ENCODE measurements around the gene DNAJC17. TPM values are rescaled to one million over a fixed set of nuclear protein-coding genes. Genes with fewer than 3 reads are reported as not detected.
A peak's percentile ranks its signal among the peaks of the same experiment; 100 is the strongest.

The DNAJC17 gene
- polyA plus RNA-seq, 3 donors: 15.7 to 31.6 (median 21.5) TPM

DNA sequence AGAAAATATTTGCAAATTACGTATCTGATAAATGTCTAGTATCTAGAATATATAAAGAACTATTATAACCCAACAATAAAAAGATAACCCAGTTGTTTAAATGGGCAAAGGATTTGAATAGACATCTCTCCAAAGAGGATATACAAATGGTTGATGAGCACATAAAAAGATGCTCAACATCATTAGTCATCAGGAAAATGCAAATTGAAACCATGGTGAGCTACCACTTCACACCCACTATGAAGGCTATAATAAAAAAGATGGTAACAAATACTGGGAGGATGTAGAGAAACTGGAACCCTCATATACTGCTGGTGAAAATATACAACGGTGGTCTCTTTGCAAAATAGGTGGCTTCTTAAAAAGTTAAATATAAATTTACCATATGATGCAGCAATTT lies 84.3 kb downstream of the DNAJC17 start:
- Mint-ChIP-seq H3K36me3 (peaks cover 21 to 46% of the 10 kb centered on the region in 2 donors), H3K4me3 (no peak overlapping the region), H3K4me1 (no peaks in the 10 kb centered on the region), H3K27ac (no peak overlapping the region), H3K9me3 (no peaks in the 10 kb centered on the region), H3K27me3 (ENCODE audit: low read depth in 3 of 3) (no peaks in the 10 kb centered on the region)
- intact Hi-C loops (cut with micrococcal nuclease): no loop called here
- H3K9ac ChIP-seq (ENCODE audit: insufficient read depth, low read length, poor library complexity, severe bottlenecking): no peak overlapping the region
- H3K4me2 ChIP-seq (replicated peaks; ENCODE audit: extremely low read depth, low read length, poor library complexity, severe bottlenecking): no peak overlapping the region
- no peak for DNase-seq
- WGBS (ENCODE audit: insufficient coverage): no CpG with 5 or more reads among the region's 2 CpGs
- no peaks in the 10 kb centered on the region for H3K9me3 ChIP-seq (replicated peaks in 1 of 2; ENCODE audit: control insufficient read depth in 1 of 2, insufficient read depth in 1 of 2, low read length in 2 of 2)
- no peaks in the 10 kb centered on the region for H3K79me2 ChIP-seq (ENCODE audit: insufficient read depth, low read length)
- H3K36me3 ChIP-seq (replicated peaks in 1 of 2; ENCODE audit: control insufficient read depth in 1 of 2, insufficient read depth in 2 of 2, low read length in 2 of 2): peaks cover 0 to 59% of the 10 kb centered on the region in 2 donors
- H3K4me1 ChIP-seq (ENCODE audit: control insufficient read depth in 1 of 2, insufficient read depth in 2 of 2, low read length in 2 of 2): no peaks in the 10 kb centered on the region
- H3K27ac ChIP-seq (ENCODE audit: low read depth in 1 of 2, low read length in 2 of 2): no peak overlapping the region
- H3K27me3 ChIP-seq (ENCODE audit: control insufficient read depth in 2 of 2, insufficient read depth in 2 of 2, low read length in 2 of 2): no peaks in the 10 kb centered on the region
- H4K20me1 ChIP-seq (ENCODE audit: insufficient read depth, low read length): no peaks in the 10 kb centered on the region
- no peak overlapping the region for H2AFZ ChIP-seq (ENCODE audit: insufficient read depth, low read depth, low read length, poor library complexity, severe bottlenecking)
- no peak overlapping the region for H3K4me3 ChIP-seq (replicated peaks in 1 of 3; ENCODE audit: low read depth in 2 of 3, low read length in 3 of 3)
- TF ChIP-seq, protein P1, sequence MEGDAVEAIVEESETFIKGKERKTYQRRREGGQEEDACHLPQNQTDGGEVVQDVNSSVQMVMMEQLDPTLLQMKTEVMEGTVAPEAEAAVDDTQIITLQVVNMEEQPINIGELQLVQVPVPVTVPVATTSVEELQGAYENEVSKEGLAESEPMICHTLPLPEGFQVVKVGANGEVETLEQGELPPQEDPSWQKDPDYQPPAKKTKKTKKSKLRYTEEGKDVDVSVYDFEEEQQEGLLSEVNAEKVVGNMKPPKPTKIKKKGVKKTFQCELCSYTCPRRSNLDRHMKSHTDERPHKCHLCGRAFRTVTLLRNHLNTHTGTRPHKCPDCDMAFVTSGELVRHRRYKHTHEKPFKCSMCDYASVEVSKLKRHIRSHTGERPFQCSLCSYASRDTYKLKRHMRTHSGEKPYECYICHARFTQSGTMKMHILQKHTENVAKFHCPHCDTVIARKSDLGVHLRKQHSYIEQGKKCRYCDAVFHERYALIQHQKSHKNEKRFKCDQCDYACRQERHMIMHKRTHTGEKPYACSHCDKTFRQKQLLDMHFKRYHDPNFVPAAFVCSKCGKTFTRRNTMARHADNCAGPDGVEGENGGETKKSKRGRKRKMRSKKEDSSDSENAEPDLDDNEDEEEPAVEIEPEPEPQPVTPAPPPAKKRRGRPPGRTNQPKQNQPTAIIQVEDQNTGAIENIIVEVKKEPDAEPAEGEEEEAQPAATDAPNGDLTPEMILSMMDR (IDR thresholded peaks at IDR 0.05): no peak

DNA sequence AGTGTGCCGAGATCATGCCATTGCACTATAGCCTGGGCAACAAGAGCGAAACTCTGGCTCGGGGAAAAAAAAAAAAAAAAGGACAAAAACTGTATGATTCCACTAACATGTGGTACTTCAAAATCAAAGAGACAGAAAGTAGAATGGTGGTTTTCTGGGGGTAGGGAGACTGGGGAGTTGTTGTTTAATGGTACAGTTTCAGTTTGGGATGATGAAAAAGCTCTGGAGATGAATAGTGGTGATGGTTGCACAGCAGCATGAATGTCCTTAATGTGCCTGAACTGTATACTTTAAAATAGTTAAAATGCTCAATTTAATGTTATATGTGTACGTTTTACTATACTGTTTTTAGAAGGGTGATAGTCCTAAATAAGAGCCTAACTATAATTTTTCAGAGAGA lies 84.9 kb downstream of the DNAJC17 start:
- Histone ChIP-seq H3K9me3 (replicated peaks in 1 of 2; ENCODE audit: control insufficient read depth in 1 of 2, insufficient read depth in 1 of 2, low read length in 2 of 2) (no peaks in the 10 kb centered on the region), H2AFZ (ENCODE audit: insufficient read depth, low read depth, low read length, poor library complexity, severe bottlenecking) (no peak overlapping the region), H3K4me3 (replicated peaks in 1 of 3; ENCODE audit: low read depth in 2 of 3, low read length in 3 of 3) (no peak overlapping the region), H3K27ac (ENCODE audit: low read depth in 1 of 2, low read length in 2 of 2) (no peak overlapping the region), H3K36me3 (replicated peaks in 1 of 2; ENCODE audit: control insufficient read depth in 1 of 2, insufficient read depth in 2 of 2, low read length in 2 of 2) (peaks cover 0 to 65% of the 10 kb centered on the region in 2 donors), H3K4me2 (replicated peaks; ENCODE audit: extremely low read depth, low read length, poor library complexity, severe bottlenecking) (no peak overlapping the region), H3K79me2 (ENCODE audit: insufficient read depth, low read length) (no peaks in the 10 kb centered on the region), H3K4me1 (ENCODE audit: control insufficient read depth in 1 of 2, insufficient read depth in 2 of 2, low read length in 2 of 2) (no peaks in the 10 kb centered on the region), H3K9ac (ENCODE audit: insufficient read depth, low read length, poor library complexity, severe bottlenecking) (no peak overlapping the region), H3K27me3 (ENCODE audit: control insufficient read depth in 2 of 2, insufficient read depth in 2 of 2, low read length in 2 of 2) (no peaks in the 10 kb centered on the region), H4K20me1 (ENCODE audit: insufficient read depth, low read length) (no peaks in the 10 kb centered on the region)
- intact Hi-C loops (cut with micrococcal nuclease): no loop called here
- Mint-ChIP-seq H3K9me3 (no peaks in the 10 kb centered on the region), H3K4me1 (no peaks in the 10 kb centered on the region), H3K4me3 (no peak overlapping the region), H3K36me3 (peaks cover 19 to 50% of the 10 kb centered on the region in 2 donors), H3K27me3 (ENCODE audit: low read depth in 3 of 3) (no peaks in the 10 kb centered on the region), H3K27ac (peak overlapping the region in 3 of 7 donors; percentile 11 to 43 (median 15))
- TF ChIP-seq, protein P1 (IDR thresholded peaks at IDR 0.05): no peak
- WGBS (ENCODE audit: insufficient coverage): 100% methylated on average over 1 of the region's 4 CpGs
- DNase-seq: no peak

All from CD14-positive monocyte (primary cell).